Fibroblast of lung (primary cell): ENCODE data around the gene ADAMTS5.

Experiments
- CTCF ChIP-seq, 2 donors: IDR thresholded peaks in 1 of 2; conservative IDR thresholded peaks in 1 of 2; 1 replicate in 1 of 2; 2 replicates in 1 of 2; pipeline ENCODE4 v1.5.1; 2011 to 2012; ENCODE audit warnings: low read length in 2 of 2, control low read depth in 1 of 2, inconsistent platforms in 1 of 2, low read depth in 1 of 2, mild to moderate bottlenecking in 1 of 2
- EZH2 ChIP-seq: IDR thresholded peaks from 2 replicates; pipeline ENCODE4 v1.5.1; 2012; ENCODE audit warnings: low read length, control low read depth, mild to moderate bottlenecking; ENCODE audit errors: missing control alignments

GRCh38 chr21:26965907-26966581 lies 844 bp downstream of the ADAMTS5 start:
- TF ChIP-seq CTCF (conservative IDR thresholded peaks at IDR 0.05 in 1 of 2, IDR thresholded peaks at IDR 0.05 in 1 of 2; ENCODE audit: low read depth in 1 of 2, low read length in 2 of 2), result no peak
- TF ChIP-seq EZH2, result no peak
